Lower leg skin (tissue), 3 donors: Measurements from ENCODE around the gene EPHA3.

ENCODE experiments used
- POLR2A ChIP-seq, 2 donors: fragments of 450-650 bp; IDR thresholded peaks; one replicate each; pipeline ENCODE4 v1.6.1; 2016 to 2017; ENCODE audit warnings: antibody characterized with exemption in 2 of 2, mild to moderate bottlenecking in 1 of 2, moderate library complexity in 1 of 2
- TF ChIP-seq, protein P1 (sequence below), 3 donors: fragments of 450-650 bp; IDR thresholded peaks; one replicate each; pipeline ENCODE4 v1.5.1; 2016; ENCODE audit warnings: antibody characterized with exemption in 3 of 3, mild to moderate bottlenecking in 3 of 3, moderate library complexity in 2 of 3

DNA sequence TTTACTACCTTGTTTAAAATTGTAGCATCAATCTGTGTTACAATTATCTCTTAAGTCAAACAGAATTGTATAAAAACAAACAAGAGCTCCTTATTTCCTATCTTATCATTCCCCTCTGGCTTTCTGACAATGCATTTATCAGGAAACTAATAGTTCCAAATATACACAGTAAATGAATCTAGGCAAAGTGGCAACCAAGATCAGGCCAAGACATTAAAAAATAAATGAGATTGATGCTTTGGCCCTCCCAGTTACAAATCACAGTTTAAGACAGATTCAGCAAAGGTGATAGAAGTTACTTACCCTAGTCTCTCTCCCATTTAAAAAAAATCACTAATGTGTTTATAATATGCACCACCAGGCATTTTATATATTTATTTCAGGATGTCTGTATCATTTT lies 236.7 kb downstream of the EPHA3 start:
- TF ChIP-seq, protein P1, sequence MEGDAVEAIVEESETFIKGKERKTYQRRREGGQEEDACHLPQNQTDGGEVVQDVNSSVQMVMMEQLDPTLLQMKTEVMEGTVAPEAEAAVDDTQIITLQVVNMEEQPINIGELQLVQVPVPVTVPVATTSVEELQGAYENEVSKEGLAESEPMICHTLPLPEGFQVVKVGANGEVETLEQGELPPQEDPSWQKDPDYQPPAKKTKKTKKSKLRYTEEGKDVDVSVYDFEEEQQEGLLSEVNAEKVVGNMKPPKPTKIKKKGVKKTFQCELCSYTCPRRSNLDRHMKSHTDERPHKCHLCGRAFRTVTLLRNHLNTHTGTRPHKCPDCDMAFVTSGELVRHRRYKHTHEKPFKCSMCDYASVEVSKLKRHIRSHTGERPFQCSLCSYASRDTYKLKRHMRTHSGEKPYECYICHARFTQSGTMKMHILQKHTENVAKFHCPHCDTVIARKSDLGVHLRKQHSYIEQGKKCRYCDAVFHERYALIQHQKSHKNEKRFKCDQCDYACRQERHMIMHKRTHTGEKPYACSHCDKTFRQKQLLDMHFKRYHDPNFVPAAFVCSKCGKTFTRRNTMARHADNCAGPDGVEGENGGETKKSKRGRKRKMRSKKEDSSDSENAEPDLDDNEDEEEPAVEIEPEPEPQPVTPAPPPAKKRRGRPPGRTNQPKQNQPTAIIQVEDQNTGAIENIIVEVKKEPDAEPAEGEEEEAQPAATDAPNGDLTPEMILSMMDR (IDR thresholded peaks at IDR 0.05): no peak
- TF ChIP-seq POLR2A (IDR thresholded peaks at IDR 0.05): no peak
